Measurements from ENCODE around the gene ATG16L1.

The ATG16L1 gene

GRCh38 chr2:233251306-233252116 is at the start of gene ATG16L1:
Gene ATG16L1, plus strand, starts transcription at chr2:233251673. Its CDS starts 155 bp downstream, at chr2:233251828.
- Histone ChIP-seq H3K27me3 (ENCODE audit: low read depth) (no peaks in the 10 kb centered on the region), H3K9me3 (no peaks in the 10 kb centered on the region), H3K4me3 (peak within 1 kb of the TSS; percentile 99), H3K36me3 (replicated peaks) (peaks cover 21% of the 10 kb centered on the region), H3K4me1 (peaks cover 6% of the 10 kb centered on the region)
- in situ Hi-C loops (cut with MboI; ENCODE audit: low sequenced_read_pairs), result loop anchor here (5.0 to 10.0 kb wide), 2 partner anchors 399 to 647 kb away; no protein-coding TSS in a partner anchor
- DNase-seq (ENCODE audit: low spot score in 2 of 2), result peak; percentile 95 to 96

- H3K4me3 ChIP-seq, result no peak overlapping the region
- in situ Hi-C loops (cut with MboI; ENCODE audit: low sequenced_read_pairs), result no loop called here
- no peaks in the 10 kb centered on the region for H3K4me1 ChIP-seq
- H3K36me3 ChIP-seq (replicated peaks), result no peaks in the 10 kb centered on the region
- no peaks in the 10 kb centered on the region for H3K27me3 ChIP-seq (ENCODE audit: low read depth)
- no peaks in the 10 kb centered on the region; the same call in 1 of the 2 replicates for H3K9me3 ChIP-seq
- no peak for DNase-seq (ENCODE audit: low spot score in 2 of 2)
Observed at GRCh38 chr2:233202531-233202944, 48.9 kb upstream of the ATG16L1 start.

GRCh38 chr2:233203060-233203459 is 48.4 kb upstream of the ATG16L1 start:
- DNase-seq (ENCODE audit: low spot score in 2 of 2), result no peak
- Histone ChIP-seq H3K9me3 (no peaks in the 10 kb centered on the region; the same call in 1 of the 2 replicates), H3K4me1 (no peaks in the 10 kb centered on the region), H3K36me3 (replicated peaks) (no peaks in the 10 kb centered on the region), H3K4me3 (no peak overlapping the region), H3K27me3 (ENCODE audit: low read depth) (no peaks in the 10 kb centered on the region)
- in situ Hi-C loops (cut with MboI; ENCODE audit: low sequenced_read_pairs), result no loop called here

GRCh38 chr2:233204286-233204936 is 47.1 kb upstream of the ATG16L1 start:
- Histone ChIP-seq H3K4me3 (no peak overlapping the region), H3K9me3 (no peaks in the 10 kb centered on the region; the same call in 1 of the 2 replicates), H3K4me1 (peaks cover 5% of the 10 kb centered on the region; the same call in 1 of the 2 replicates), H3K27me3 (ENCODE audit: low read depth) (no peaks in the 10 kb centered on the region), H3K36me3 (replicated peaks) (no peaks in the 10 kb centered on the region)
- in situ Hi-C loops (cut with MboI; ENCODE audit: low sequenced_read_pairs), result no loop called here
- no peak for DNase-seq (ENCODE audit: low spot score in 2 of 2)

- DNase-seq (ENCODE audit: low spot score in 2 of 2), result no peak
- no peaks in the 10 kb centered on the region for H3K27me3 ChIP-seq (ENCODE audit: low read depth)
- H3K9me3 ChIP-seq, result no peaks in the 10 kb centered on the region
- H3K36me3 ChIP-seq (replicated peaks), result no peaks in the 10 kb centered on the region
- in situ Hi-C loops (cut with MboI; ENCODE audit: low sequenced_read_pairs), result no loop called here
- H3K4me3 ChIP-seq, result no peak overlapping the region
- peaks cover 9% of the 10 kb centered on the region for H3K4me1 ChIP-seq
Observed at GRCh38 chr2:233208382-233209116, 42.9 kb upstream of the ATG16L1 start.

- Histone ChIP-seq H3K27me3 (ENCODE audit: low read depth) (no peaks in the 10 kb centered on the region), H3K36me3 (replicated peaks) (no peaks in the 10 kb centered on the region), H3K4me1 (peaks cover 9% of the 10 kb centered on the region), H3K4me3 (no peak overlapping the region), H3K9me3 (no peaks in the 10 kb centered on the region)
- DNase-seq (ENCODE audit: low spot score in 2 of 2), result no peak
- in situ Hi-C loops (cut with MboI; ENCODE audit: low sequenced_read_pairs), result no loop called here
Observed at GRCh38 chr2:233209117-233209532, 42.3 kb upstream of the ATG16L1 start.

GRCh38 chr2:233209533-233210171 is 41.8 kb upstream of the ATG16L1 start:
- DNase-seq (ENCODE audit: low spot score in 2 of 2), result peak; percentile 56 to 57
- H3K4me1 ChIP-seq, result peaks cover 9% of the 10 kb centered on the region
- H3K4me3 ChIP-seq, result no peak overlapping the region
- H3K9me3 ChIP-seq, result no peaks in the 10 kb centered on the region
- H3K27me3 ChIP-seq (ENCODE audit: low read depth), result no peaks in the 10 kb centered on the region
- in situ Hi-C loops (cut with MboI; ENCODE audit: low sequenced_read_pairs), result no loop called here
- H3K36me3 ChIP-seq (replicated peaks), result no peaks in the 10 kb centered on the region

- in situ Hi-C loops (cut with MboI; ENCODE audit: low sequenced_read_pairs), result no loop called here
- Histone ChIP-seq H3K9me3 (no peaks in the 10 kb centered on the region), H3K4me1 (peaks cover 9% of the 10 kb centered on the region), H3K27me3 (ENCODE audit: low read depth) (no peaks in the 10 kb centered on the region), H3K4me3 (no peak overlapping the region), H3K36me3 (replicated peaks) (no peaks in the 10 kb centered on the region)
- no peak for DNase-seq (ENCODE audit: low spot score in 2 of 2)
Observed at GRCh38 chr2:233210281-233210680, 41.2 kb upstream of the ATG16L1 start.

GRCh38 chr2:233210843-233211547 is 40.5 kb upstream of the ATG16L1 start:
- in situ Hi-C loops (cut with MboI; ENCODE audit: low sequenced_read_pairs), result no loop called here
- no peaks in the 10 kb centered on the region for H3K27me3 ChIP-seq (ENCODE audit: low read depth)
- H3K36me3 ChIP-seq (replicated peaks), result no peaks in the 10 kb centered on the region
- no peaks in the 10 kb centered on the region for H3K9me3 ChIP-seq
- H3K4me1 ChIP-seq, result peaks cover 9% of the 10 kb centered on the region
- DNase-seq (ENCODE audit: low spot score in 2 of 2), result no peak
- no peak overlapping the region for H3K4me3 ChIP-seq

- in situ Hi-C loops (cut with MboI; ENCODE audit: low sequenced_read_pairs), result no loop called here
- Histone ChIP-seq H3K27me3 (ENCODE audit: low read depth) (no peaks in the 10 kb centered on the region), H3K9me3 (no peaks in the 10 kb centered on the region), H3K36me3 (replicated peaks) (no peaks in the 10 kb centered on the region), H3K4me1 (peaks cover 9% of the 10 kb centered on the region), H3K4me3 (no peak overlapping the region)
- DNase-seq (ENCODE audit: low spot score in 2 of 2), result no peak
Observed at GRCh38 chr2:233211548-233211895, 40.0 kb upstream of the ATG16L1 start.

- H3K4me3 ChIP-seq, result no peak overlapping the region
- no peak for DNase-seq (ENCODE audit: low spot score in 2 of 2)
- H3K36me3 ChIP-seq (replicated peaks), result no peaks in the 10 kb centered on the region
- H3K9me3 ChIP-seq, result no peaks in the 10 kb centered on the region
- in situ Hi-C loops (cut with MboI; ENCODE audit: low sequenced_read_pairs), result no loop called here
- peaks cover 9% of the 10 kb centered on the region for H3K4me1 ChIP-seq
- H3K27me3 ChIP-seq (ENCODE audit: low read depth), result no peaks in the 10 kb centered on the region
Observed at GRCh38 chr2:233213011-233213410, 38.5 kb upstream of the ATG16L1 start.

- Histone ChIP-seq H3K9me3 (no peaks in the 10 kb centered on the region), H3K36me3 (replicated peaks) (no peaks in the 10 kb centered on the region), H3K4me3 (no peak overlapping the region), H3K27me3 (ENCODE audit: low read depth) (no peaks in the 10 kb centered on the region), H3K4me1 (peaks cover 7% of the 10 kb centered on the region)
- in situ Hi-C loops (cut with MboI; ENCODE audit: low sequenced_read_pairs), result no loop called here
- no peak for DNase-seq (ENCODE audit: low spot score in 2 of 2)
Observed at GRCh38 chr2:233213975-233214374, 37.5 kb upstream of the ATG16L1 start.

GRCh38 chr2:233217892-233218377 is 33.5 kb upstream of the ATG16L1 start:
- H3K27me3 ChIP-seq (ENCODE audit: low read depth), result no peaks in the 10 kb centered on the region
- no peak overlapping the region for H3K4me3 ChIP-seq
- no peaks in the 10 kb centered on the region for H3K9me3 ChIP-seq
- no peaks in the 10 kb centered on the region for H3K36me3 ChIP-seq (replicated peaks)
- no peaks in the 10 kb centered on the region for H3K4me1 ChIP-seq
- in situ Hi-C loops (cut with MboI; ENCODE audit: low sequenced_read_pairs), result no loop called here
- no peak for DNase-seq (ENCODE audit: low spot score in 2 of 2)

All from HAP-1 (cell line).